ENCODE measurements around the gene RAP2C.
A peak's percentile ranks its signal among the peaks of the same experiment; 100 is the strongest.

The RAP2C gene

GRCh38 chrX:132219343-132219768 lies at the start of gene RAP2C:
Gene RAP2C, minus strand, starts transcription at chrX:132219447. Its CDS starts 2,179 bp downstream, at chrX:132217268.
- Histone ChIP-seq H3K4me3 (ENCODE audit: low read depth, low read length) (peak within 1 kb of the TSS; percentile 77), H3K4me1 (ENCODE audit: control insufficient read depth, insufficient read depth, low read length) (peaks cover 18% of the 10 kb centered on the region; the same call in 1 of the 2 replicates), H3K27me3 (ENCODE audit: control insufficient read depth, insufficient read depth, low read length) (no peaks in the 10 kb centered on the region), H3K27ac (ENCODE audit: low read depth, low read length) (peak within 1 kb of the TSS; percentile 79), H3K9ac (ENCODE audit: low read depth, low read length) (peak within 1 kb of the TSS; percentile 60), H3K36me3 (ENCODE audit: control insufficient read depth, insufficient read depth, low read length) (peaks cover 4% of the 10 kb centered on the region; the same call in 1 of the 2 replicates), H3K9me3 (ENCODE audit: control insufficient read depth, insufficient read depth, low read length) (no peaks in the 10 kb centered on the region)

- Histone ChIP-seq H3K36me3 (ENCODE audit: control insufficient read depth, insufficient read depth, low read length) (no peaks in the 10 kb centered on the region), H3K9ac (ENCODE audit: low read depth, low read length) (no peak overlapping the region), H3K4me1 (ENCODE audit: control insufficient read depth, insufficient read depth, low read length) (no peaks in the 10 kb centered on the region), H3K4me3 (ENCODE audit: low read depth, low read length) (no peak overlapping the region), H3K27ac (ENCODE audit: low read depth, low read length) (no peak overlapping the region), H3K9me3 (ENCODE audit: control insufficient read depth, insufficient read depth, low read length) (no peaks in the 10 kb centered on the region), H3K27me3 (ENCODE audit: control insufficient read depth, insufficient read depth, low read length) (no peaks in the 10 kb centered on the region)
These were observed 48.1 kb upstream of the RAP2C start for GRCh38 chrX:132267392-132267791.

- Histone ChIP-seq H3K4me1 (ENCODE audit: control insufficient read depth, insufficient read depth, low read length) (no peaks in the 10 kb centered on the region), H3K4me3 (ENCODE audit: low read depth, low read length) (no peak overlapping the region), H3K36me3 (ENCODE audit: control insufficient read depth, insufficient read depth, low read length) (no peaks in the 10 kb centered on the region), H3K9me3 (ENCODE audit: control insufficient read depth, insufficient read depth, low read length) (no peaks in the 10 kb centered on the region), H3K9ac (ENCODE audit: low read depth, low read length) (no peak overlapping the region), H3K27me3 (ENCODE audit: control insufficient read depth, insufficient read depth, low read length) (no peaks in the 10 kb centered on the region), H3K27ac (ENCODE audit: low read depth, low read length) (no peak overlapping the region)
These were observed 47.5 kb upstream of the RAP2C start for GRCh38 chrX:132266583-132267355.

- H3K4me1 ChIP-seq (ENCODE audit: control insufficient read depth, insufficient read depth, low read length), result no peaks in the 10 kb centered on the region
- H3K9ac ChIP-seq (ENCODE audit: low read depth, low read length), result no peak overlapping the region
- no peak overlapping the region for H3K4me3 ChIP-seq (ENCODE audit: low read depth, low read length)
- no peak overlapping the region for H3K27ac ChIP-seq (ENCODE audit: low read depth, low read length)
- peaks cover 3% of the 10 kb centered on the region; the same call in 1 of the 2 replicates for H3K27me3 ChIP-seq (ENCODE audit: control insufficient read depth, insufficient read depth, low read length)
- no peaks in the 10 kb centered on the region for H3K36me3 ChIP-seq (ENCODE audit: control insufficient read depth, insufficient read depth, low read length)
- H3K9me3 ChIP-seq (ENCODE audit: control insufficient read depth, insufficient read depth, low read length), result no peaks in the 10 kb centered on the region
These were observed 43.9 kb upstream of the RAP2C start for GRCh38 chrX:132263127-132263526.

GRCh38 chrX:132258509-132258908 lies 39.3 kb upstream of the RAP2C start:
- peaks cover 3% of the 10 kb centered on the region; the same call in 1 of the 2 replicates for H3K27me3 ChIP-seq (ENCODE audit: control insufficient read depth, insufficient read depth, low read length)
- no peaks in the 10 kb centered on the region for H3K36me3 ChIP-seq (ENCODE audit: control insufficient read depth, insufficient read depth, low read length)
- no peak overlapping the region for H3K27ac ChIP-seq (ENCODE audit: low read depth, low read length)
- H3K4me3 ChIP-seq (ENCODE audit: low read depth, low read length), result no peak overlapping the region
- H3K9ac ChIP-seq (ENCODE audit: low read depth, low read length), result no peak overlapping the region
- H3K4me1 ChIP-seq (ENCODE audit: control insufficient read depth, insufficient read depth, low read length), result no peaks in the 10 kb centered on the region
- H3K9me3 ChIP-seq (ENCODE audit: control insufficient read depth, insufficient read depth, low read length), result no peaks in the 10 kb centered on the region

GRCh38 chrX:132257116-132257515 lies 37.9 kb upstream of the RAP2C start:
- Histone ChIP-seq H3K27ac (ENCODE audit: low read depth, low read length) (no peak overlapping the region), H3K4me1 (ENCODE audit: control insufficient read depth, insufficient read depth, low read length) (no peaks in the 10 kb centered on the region), H3K9ac (ENCODE audit: low read depth, low read length) (no peak overlapping the region), H3K9me3 (ENCODE audit: control insufficient read depth, insufficient read depth, low read length) (no peaks in the 10 kb centered on the region), H3K27me3 (ENCODE audit: control insufficient read depth, insufficient read depth, low read length) (peaks cover 3% of the 10 kb centered on the region; the same call in 1 of the 2 replicates), H3K4me3 (ENCODE audit: low read depth, low read length) (no peak overlapping the region), H3K36me3 (ENCODE audit: control insufficient read depth, insufficient read depth, low read length) (no peaks in the 10 kb centered on the region)

GRCh38 chrX:132236121-132236520 lies 16.9 kb upstream of the RAP2C start:
- Histone ChIP-seq H3K9me3 (ENCODE audit: control insufficient read depth, insufficient read depth, low read length) (no peaks in the 10 kb centered on the region), H3K27ac (ENCODE audit: low read depth, low read length) (no peak overlapping the region), H3K4me1 (ENCODE audit: control insufficient read depth, insufficient read depth, low read length) (no peaks in the 10 kb centered on the region), H3K4me3 (ENCODE audit: low read depth, low read length) (no peak overlapping the region), H3K27me3 (ENCODE audit: control insufficient read depth, insufficient read depth, low read length) (0 out of 2 replicates have a peak, but pooled peaks cover 4% of the 10 kb centered on the region), H3K9ac (ENCODE audit: low read depth, low read length) (no peak overlapping the region), H3K36me3 (ENCODE audit: control insufficient read depth, insufficient read depth, low read length) (no peaks in the 10 kb centered on the region)

GRCh38 chrX:132235488-132235887 lies 16.2 kb upstream of the RAP2C start:
- H3K36me3 ChIP-seq (ENCODE audit: control insufficient read depth, insufficient read depth, low read length), result no peaks in the 10 kb centered on the region
- no peaks in the 10 kb centered on the region for H3K9me3 ChIP-seq (ENCODE audit: control insufficient read depth, insufficient read depth, low read length)
- no peak overlapping the region for H3K4me3 ChIP-seq (ENCODE audit: low read depth, low read length)
- H3K4me1 ChIP-seq (ENCODE audit: control insufficient read depth, insufficient read depth, low read length), result no peaks in the 10 kb centered on the region
- no peak overlapping the region for H3K27ac ChIP-seq (ENCODE audit: low read depth, low read length)
- no peak overlapping the region for H3K9ac ChIP-seq (ENCODE audit: low read depth, low read length)
- 0 out of 2 replicates have a peak, but pooled peaks cover 4% of the 10 kb centered on the region for H3K27me3 ChIP-seq (ENCODE audit: control insufficient read depth, insufficient read depth, low read length)

GRCh38 chrX:132231587-132231986 lies 12.3 kb upstream of the RAP2C start:
- H3K4me1 ChIP-seq (ENCODE audit: control insufficient read depth, insufficient read depth, low read length), result no peaks in the 10 kb centered on the region

GRCh38 chrX:132227383-132228112 lies 8.3 kb upstream of the RAP2C start:
- 0 out of 2 replicates have a peak, but pooled peaks cover 5% of the 10 kb centered on the region for H3K4me1 ChIP-seq (ENCODE audit: control insufficient read depth, insufficient read depth, low read length)
- H3K27ac ChIP-seq (ENCODE audit: low read depth, low read length), result no peak overlapping the region
- H3K9ac ChIP-seq (ENCODE audit: low read depth, low read length), result no peak overlapping the region
- H3K4me3 ChIP-seq (ENCODE audit: low read depth, low read length), result no peak overlapping the region
- H3K36me3 ChIP-seq (ENCODE audit: control insufficient read depth, insufficient read depth, low read length), result no peaks in the 10 kb centered on the region
- H3K27me3 ChIP-seq (ENCODE audit: control insufficient read depth, insufficient read depth, low read length), result no peaks in the 10 kb centered on the region; the same call in 1 of the 2 replicates
- no peaks in the 10 kb centered on the region for H3K9me3 ChIP-seq (ENCODE audit: control insufficient read depth, insufficient read depth, low read length)

More at GRCh38 chrX:132231587-132231986, 12.3 kb upstream of the RAP2C start:
- no peak overlapping the region for H3K27ac ChIP-seq (ENCODE audit: low read depth, low read length)
- no peaks in the 10 kb centered on the region for H3K9me3 ChIP-seq (ENCODE audit: control insufficient read depth, insufficient read depth, low read length)
- no peaks in the 10 kb centered on the region for H3K36me3 ChIP-seq (ENCODE audit: control insufficient read depth, insufficient read depth, low read length)
- H3K4me3 ChIP-seq (ENCODE audit: low read depth, low read length), result no peak overlapping the region
- no peak overlapping the region for H3K9ac ChIP-seq (ENCODE audit: low read depth, low read length)
- H3K27me3 ChIP-seq (ENCODE audit: control insufficient read depth, insufficient read depth, low read length), result peaks cover 4% of the 10 kb centered on the region; the same call in 1 of the 2 replicates

- no peak overlapping the region for H3K27ac ChIP-seq (ENCODE audit: low read depth, low read length)
- H3K36me3 ChIP-seq (ENCODE audit: control insufficient read depth, insufficient read depth, low read length), result no peaks in the 10 kb centered on the region
- no peaks in the 10 kb centered on the region for H3K9me3 ChIP-seq (ENCODE audit: control insufficient read depth, insufficient read depth, low read length)
- H3K9ac ChIP-seq (ENCODE audit: low read depth, low read length), result no peak overlapping the region
- no peaks in the 10 kb centered on the region; the same call in 1 of the 2 replicates for H3K27me3 ChIP-seq (ENCODE audit: control insufficient read depth, insufficient read depth, low read length)
- 0 out of 2 replicates have a peak, but pooled peaks cover 5% of the 10 kb centered on the region for H3K4me1 ChIP-seq (ENCODE audit: control insufficient read depth, insufficient read depth, low read length)
- no peak overlapping the region for H3K4me3 ChIP-seq (ENCODE audit: low read depth, low read length)
These were observed 6.9 kb upstream of the RAP2C start for GRCh38 chrX:132226169-132226568.

Measured in HUES48 (cell line).